Transverse colon (tissue), 3 donors: ENCODE measurements around the gene ZNF778.
"Not testable (repeated sequence)": the region's sequence is repeated elsewhere in the genome, so short reads cannot be mapped to it uniquely, and the experiment has no call there.

Source experiments
- CTCF ChIP-seq, 5 experiments: fragments of 200-600 bp in 3 of 5; fragments of 450-650 bp in 2 of 5; sonication (generic) in 3 of 5; IDR thresholded peaks; 1 replicate in 2 of 5; 2 replicates in 3 of 5; pipeline ENCODE4 v1.5.1; 2016 to 2017; ENCODE audit warnings: antibody characterized with exemption in 5 of 5, inconsistent platforms in 3 of 5, mild to moderate bottlenecking in 2 of 5, moderate library complexity in 1 of 5
- POLR2A ChIP-seq: fragments of 450-650 bp; IDR thresholded peaks from one replicate; pipeline ENCODE4 v1.6.1; 2016; ENCODE audit warnings: antibody characterized with exemption, mild to moderate bottlenecking, moderate library complexity

- TF ChIP-seq POLR2A; CTCF (IDR thresholded peaks at IDR 0.05): not testable (repeated sequence)
These were observed 50.2 kb downstream of the ZNF778 start for GRCh38 chr16:89267746-89268145.
